ENCODE measurements around the gene ZNF827. TPM values are rescaled to one million over a fixed set of nuclear protein-coding genes. Genes with fewer than 3 reads are reported as not detected.

ZNF827 gene
- total RNA-seq, 1 experiment from 2014 or later: 29.4 TPM

DNA sequence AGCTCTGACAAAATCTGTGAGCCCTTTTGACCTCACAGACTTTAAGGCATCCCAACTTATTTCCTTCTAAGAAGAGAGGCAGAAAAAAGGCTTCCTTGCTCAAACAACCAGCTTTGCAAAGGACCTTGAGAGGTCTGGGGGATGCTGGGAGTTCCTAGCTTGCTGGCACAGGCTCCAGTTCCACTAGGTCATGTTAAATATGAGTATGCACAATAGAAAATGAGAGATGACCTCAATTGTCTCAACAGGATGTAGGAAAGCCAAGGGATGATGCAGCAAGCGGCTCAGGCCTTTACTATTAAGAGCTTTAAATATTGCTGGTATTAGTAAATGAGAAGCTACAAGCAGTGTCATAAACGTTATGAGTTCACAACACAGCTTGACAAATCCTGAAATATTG, 13.3 kb upstream of the ZNF827 start:
- Histone ChIP-seq H3T11ph (ENCODE audit: low read length) (no peak overlapping the region), H2BK15ac (ENCODE audit: low read depth, low read length) (no peak overlapping the region), H3K79me2 (ENCODE audit: insufficient read depth, low read length) (no peaks in the 10 kb centered on the region), H3K4me2 (ENCODE audit: insufficient read depth, insufficient read length, low read length) (no peak overlapping the region), H3K79me1 (ENCODE audit: insufficient read depth, low read depth, low read length, poor library complexity, severe bottlenecking) (no peaks in the 10 kb centered on the region), H4K91ac (ENCODE audit: insufficient read length, low read depth, low read length) (no peak overlapping the region), H2BK20ac (ENCODE audit: low read depth, low read length, poor library complexity, severe bottlenecking) (no peak overlapping the region), H3K4ac (ENCODE audit: low read depth, low read length) (no peak overlapping the region), H3K9me3 (ENCODE audit: control insufficient read depth, low read depth, low read length) (no peaks in the 10 kb centered on the region), H2BK120ac (ENCODE audit: low read depth, low read length, poor library complexity, severe bottlenecking) (no peak overlapping the region), H3K27ac (ENCODE audit: insufficient read length, low read depth, low read length) (no peak overlapping the region), H4K8ac (replicated peaks; ENCODE audit: insufficient read length, low read depth, low read length) (no peak overlapping the region), H3K18ac (ENCODE audit: insufficient read length, low read depth, low read length) (no peak overlapping the region), H3K4me1 (ENCODE audit: insufficient read depth, low read length) (no peaks in the 10 kb centered on the region; the same call in 1 of the 2 replicates), H3K14ac (ENCODE audit: insufficient read depth, low read length) (no peak overlapping the region), H3K23ac (ENCODE audit: insufficient read length, low read depth, low read length) (no peak overlapping the region), H3K23me2 (ENCODE audit: insufficient read length, low read depth, low read length, poor library complexity, severe bottlenecking) (no peaks in the 10 kb centered on the region), H2BK12ac (ENCODE audit: insufficient read length, low read depth, low read length) (no peak overlapping the region), H2AK5ac (ENCODE audit: insufficient read length, low read length) (no peak overlapping the region), H4K5ac (ENCODE audit: insufficient read length, low read depth, low read length) (no peak overlapping the region), H2BK5ac (ENCODE audit: insufficient read length, low read length) (no peak overlapping the region), H4K20me1 (ENCODE audit: control insufficient read depth, insufficient read depth, insufficient read length) (no peaks in the 10 kb centered on the region), H2AFZ (ENCODE audit: low read length) (no peak overlapping the region), H3K56ac (ENCODE audit: insufficient read length, low read depth, low read length) (no peak overlapping the region), H3K27me3 (ENCODE audit: insufficient read depth, low read length) (no peaks in the 10 kb centered on the region), H3K9ac (ENCODE audit: extremely low read depth, insufficient read length, low read length) (no peak overlapping the region)
- no peak for DNase-seq
- no peak overlapping the region for H3K4me3 Mint-ChIP-seq
- H3K4me1 Mint-ChIP-seq: peaks cover 4 to 6% of the 10 kb centered on the region in 2 experiments
- 0 out of 5 replicates have a peak, but pooled peaks cover 0 to 2% of the 10 kb centered on the region in 2 experiments for H3K9me3 Mint-ChIP-seq
- H3K27me3 Mint-ChIP-seq (ENCODE audit: low read depth): no peaks in the 10 kb centered on the region; the same call in none of the 2 replicates
- no peaks in the 10 kb centered on the region for H3K36me3 Mint-ChIP-seq (ENCODE audit: insufficient read depth in 1 of 3, low read depth in 3 of 3)
- WGBS (ENCODE audit: extremely low coverage, insufficient read length, low lambda C conversion rate): no CpG with 5 or more reads among the region's 2 CpGs
- TF ChIP-seq, protein P1, sequence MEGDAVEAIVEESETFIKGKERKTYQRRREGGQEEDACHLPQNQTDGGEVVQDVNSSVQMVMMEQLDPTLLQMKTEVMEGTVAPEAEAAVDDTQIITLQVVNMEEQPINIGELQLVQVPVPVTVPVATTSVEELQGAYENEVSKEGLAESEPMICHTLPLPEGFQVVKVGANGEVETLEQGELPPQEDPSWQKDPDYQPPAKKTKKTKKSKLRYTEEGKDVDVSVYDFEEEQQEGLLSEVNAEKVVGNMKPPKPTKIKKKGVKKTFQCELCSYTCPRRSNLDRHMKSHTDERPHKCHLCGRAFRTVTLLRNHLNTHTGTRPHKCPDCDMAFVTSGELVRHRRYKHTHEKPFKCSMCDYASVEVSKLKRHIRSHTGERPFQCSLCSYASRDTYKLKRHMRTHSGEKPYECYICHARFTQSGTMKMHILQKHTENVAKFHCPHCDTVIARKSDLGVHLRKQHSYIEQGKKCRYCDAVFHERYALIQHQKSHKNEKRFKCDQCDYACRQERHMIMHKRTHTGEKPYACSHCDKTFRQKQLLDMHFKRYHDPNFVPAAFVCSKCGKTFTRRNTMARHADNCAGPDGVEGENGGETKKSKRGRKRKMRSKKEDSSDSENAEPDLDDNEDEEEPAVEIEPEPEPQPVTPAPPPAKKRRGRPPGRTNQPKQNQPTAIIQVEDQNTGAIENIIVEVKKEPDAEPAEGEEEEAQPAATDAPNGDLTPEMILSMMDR (conservative IDR thresholded peaks at IDR 0.05): no peak
- H3K27ac Mint-ChIP-seq: no peak overlapping the region

Measured in H9 (cell line).